Peyer's patch (tissue), 4 donors: ENCODE data around the gene ZNF816.
"Not testable (repeated sequence)": the region's sequence is repeated elsewhere in the genome, so short reads cannot be mapped to it uniquely, and the experiment has no call there.

Experiments used
- POLR2A ChIP-seq, 2 donors: fragments of 450-650 bp; IDR thresholded peaks; one replicate each; pipeline ENCODE4 v1.5.1; 2017; ENCODE audit warnings: antibody characterized with exemption in 2 of 2, mild to moderate bottlenecking in 2 of 2, moderate library complexity in 2 of 2
- TF ChIP-seq, protein P1 (sequence below), 6 experiments: fragments of 450-650 bp in 4 of 6; fragments of 200-600 bp in 2 of 6; sonication (generic) in 1 of 6; IDR thresholded peaks; one replicate each; pipeline ENCODE4 v1.5.1; 2017 to 2019; ENCODE audit warnings: antibody characterized with exemption in 6 of 6, mild to moderate bottlenecking in 3 of 6, moderate library complexity in 1 of 6

DNA sequence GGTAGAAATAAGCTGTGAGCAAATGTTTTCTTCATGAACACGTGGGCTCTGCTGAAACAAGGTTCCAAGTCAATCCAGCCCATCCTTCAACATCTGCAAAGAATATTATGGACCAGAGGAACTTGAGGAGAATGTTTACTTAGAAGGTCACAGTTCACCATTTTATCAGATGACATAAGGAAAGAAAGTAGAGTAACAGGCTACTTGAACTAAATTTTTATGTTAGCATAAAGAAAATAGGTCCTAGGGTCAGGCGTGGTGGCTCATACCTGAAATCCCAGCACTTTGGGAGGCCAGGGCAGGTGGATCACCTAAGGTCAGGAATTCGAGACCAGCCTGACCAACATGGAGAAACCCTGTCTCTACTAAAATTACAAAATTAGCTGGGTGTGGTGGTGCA lies 20.5 kb upstream of the ZNF816 start:
- TF ChIP-seq, protein P1, sequence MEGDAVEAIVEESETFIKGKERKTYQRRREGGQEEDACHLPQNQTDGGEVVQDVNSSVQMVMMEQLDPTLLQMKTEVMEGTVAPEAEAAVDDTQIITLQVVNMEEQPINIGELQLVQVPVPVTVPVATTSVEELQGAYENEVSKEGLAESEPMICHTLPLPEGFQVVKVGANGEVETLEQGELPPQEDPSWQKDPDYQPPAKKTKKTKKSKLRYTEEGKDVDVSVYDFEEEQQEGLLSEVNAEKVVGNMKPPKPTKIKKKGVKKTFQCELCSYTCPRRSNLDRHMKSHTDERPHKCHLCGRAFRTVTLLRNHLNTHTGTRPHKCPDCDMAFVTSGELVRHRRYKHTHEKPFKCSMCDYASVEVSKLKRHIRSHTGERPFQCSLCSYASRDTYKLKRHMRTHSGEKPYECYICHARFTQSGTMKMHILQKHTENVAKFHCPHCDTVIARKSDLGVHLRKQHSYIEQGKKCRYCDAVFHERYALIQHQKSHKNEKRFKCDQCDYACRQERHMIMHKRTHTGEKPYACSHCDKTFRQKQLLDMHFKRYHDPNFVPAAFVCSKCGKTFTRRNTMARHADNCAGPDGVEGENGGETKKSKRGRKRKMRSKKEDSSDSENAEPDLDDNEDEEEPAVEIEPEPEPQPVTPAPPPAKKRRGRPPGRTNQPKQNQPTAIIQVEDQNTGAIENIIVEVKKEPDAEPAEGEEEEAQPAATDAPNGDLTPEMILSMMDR (IDR thresholded peaks at IDR 0.05), result not testable (repeated sequence)
- not testable (repeated sequence) for TF ChIP-seq POLR2A (IDR thresholded peaks at IDR 0.05)
